ENCODE results near the gene SPOCK2.

Gene SPOCK2

DNA sequence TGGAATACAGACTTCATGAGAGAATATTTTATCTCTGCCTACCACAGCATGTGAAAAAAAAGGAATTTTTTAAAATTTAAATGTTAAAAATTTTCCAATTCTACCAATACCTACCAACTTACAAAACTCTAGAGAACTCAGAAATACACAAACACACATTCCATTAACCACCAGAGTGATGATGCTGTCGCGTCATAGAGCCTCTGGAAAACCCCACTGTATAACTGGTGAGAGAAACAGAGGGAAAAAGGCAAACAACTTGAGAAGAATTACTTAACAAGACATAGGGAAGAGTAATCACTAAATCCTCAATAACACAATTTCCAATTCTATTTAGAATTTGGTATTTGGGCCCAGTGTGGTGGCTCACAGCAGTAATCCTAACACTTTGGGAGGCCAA lies 6.2 kb upstream of the SPOCK2 start:
- TF ChIP-seq, protein P1, sequence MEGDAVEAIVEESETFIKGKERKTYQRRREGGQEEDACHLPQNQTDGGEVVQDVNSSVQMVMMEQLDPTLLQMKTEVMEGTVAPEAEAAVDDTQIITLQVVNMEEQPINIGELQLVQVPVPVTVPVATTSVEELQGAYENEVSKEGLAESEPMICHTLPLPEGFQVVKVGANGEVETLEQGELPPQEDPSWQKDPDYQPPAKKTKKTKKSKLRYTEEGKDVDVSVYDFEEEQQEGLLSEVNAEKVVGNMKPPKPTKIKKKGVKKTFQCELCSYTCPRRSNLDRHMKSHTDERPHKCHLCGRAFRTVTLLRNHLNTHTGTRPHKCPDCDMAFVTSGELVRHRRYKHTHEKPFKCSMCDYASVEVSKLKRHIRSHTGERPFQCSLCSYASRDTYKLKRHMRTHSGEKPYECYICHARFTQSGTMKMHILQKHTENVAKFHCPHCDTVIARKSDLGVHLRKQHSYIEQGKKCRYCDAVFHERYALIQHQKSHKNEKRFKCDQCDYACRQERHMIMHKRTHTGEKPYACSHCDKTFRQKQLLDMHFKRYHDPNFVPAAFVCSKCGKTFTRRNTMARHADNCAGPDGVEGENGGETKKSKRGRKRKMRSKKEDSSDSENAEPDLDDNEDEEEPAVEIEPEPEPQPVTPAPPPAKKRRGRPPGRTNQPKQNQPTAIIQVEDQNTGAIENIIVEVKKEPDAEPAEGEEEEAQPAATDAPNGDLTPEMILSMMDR (IDR thresholded peaks at IDR 0.05; ENCODE audit: low read depth, low read length): no peak
- no peak overlapping the region for H3K27ac ChIP-seq
- no peaks in the 10 kb centered on the region for H3K36me3 ChIP-seq
- no peaks in the 10 kb centered on the region for H3K9me3 ChIP-seq (ENCODE audit: severe bottlenecking)
- no peaks in the 10 kb centered on the region for H3K27me3 ChIP-seq (ENCODE audit: insufficient read depth, low read depth, severe bottlenecking)
- H3K4me3 ChIP-seq (ENCODE audit: low read depth, low read length): no peak overlapping the region
- DNase-seq: no peak

DNA sequence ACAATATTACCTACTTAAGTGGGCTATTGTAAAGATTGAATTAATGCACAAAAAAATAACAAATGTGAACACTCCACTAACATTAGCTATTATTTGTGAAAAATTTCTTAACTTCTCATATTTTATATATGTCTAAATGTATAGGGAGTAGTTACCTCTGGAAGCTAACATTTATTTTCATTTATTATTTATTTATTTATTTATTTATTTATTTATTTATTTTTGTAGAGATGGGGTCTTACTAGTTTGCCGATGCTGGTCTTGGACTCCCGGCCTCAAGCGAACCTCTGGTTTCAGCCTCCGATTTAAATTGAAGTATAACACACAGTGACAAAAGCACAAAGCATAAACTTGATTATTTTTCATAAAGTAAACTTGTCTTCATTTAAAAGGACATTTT lies 5.1 kb upstream of the SPOCK2 start:
- no peaks in the 10 kb centered on the region for H3K36me3 ChIP-seq

DNA sequence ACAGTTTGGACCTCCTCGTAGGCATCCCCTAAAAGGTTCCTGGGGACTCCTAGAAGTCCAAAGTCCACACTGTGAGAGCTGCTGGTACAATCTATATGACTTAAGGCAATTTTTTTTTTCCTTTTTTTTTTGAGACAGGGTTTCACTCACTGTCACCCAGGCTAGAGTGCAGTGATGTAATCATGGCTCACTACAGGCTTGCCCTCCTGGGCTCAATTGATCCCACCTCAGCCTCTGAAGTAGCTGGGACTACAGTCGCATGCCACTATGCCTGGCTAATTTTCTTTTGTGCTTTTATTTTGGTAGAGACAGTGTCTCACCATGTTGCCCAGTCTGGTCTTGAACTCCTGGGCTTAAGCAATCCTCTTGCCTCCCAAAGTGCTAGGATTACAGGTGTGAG lies 4.6 kb upstream of the SPOCK2 start:
- H3K36me3 ChIP-seq: no peaks in the 10 kb centered on the region
- TF ChIP-seq, protein P1 (IDR thresholded peaks at IDR 0.05; ENCODE audit: low read depth, low read length): no peak
- H3K4me3 ChIP-seq (ENCODE audit: low read depth, low read length): no peak overlapping the region
- no peaks in the 10 kb centered on the region for H3K9me3 ChIP-seq (ENCODE audit: severe bottlenecking)
- no peak overlapping the region for H3K27ac ChIP-seq
- H3K27me3 ChIP-seq (ENCODE audit: insufficient read depth, low read depth, severe bottlenecking): no peaks in the 10 kb centered on the region
- DNase-seq: no peak

More for the DNA sequence above, 5.1 kb upstream of the SPOCK2 start:
- Histone ChIP-seq H3K27ac (no peak overlapping the region), H3K9me3 (ENCODE audit: severe bottlenecking) (no peaks in the 10 kb centered on the region), H3K4me3 (ENCODE audit: low read depth, low read length) (no peak overlapping the region), H3K27me3 (ENCODE audit: insufficient read depth, low read depth, severe bottlenecking) (no peaks in the 10 kb centered on the region)
- no peak for DNase-seq
- TF ChIP-seq, protein P1 (IDR thresholded peaks at IDR 0.05; ENCODE audit: low read depth, low read length): no peak

DNA sequence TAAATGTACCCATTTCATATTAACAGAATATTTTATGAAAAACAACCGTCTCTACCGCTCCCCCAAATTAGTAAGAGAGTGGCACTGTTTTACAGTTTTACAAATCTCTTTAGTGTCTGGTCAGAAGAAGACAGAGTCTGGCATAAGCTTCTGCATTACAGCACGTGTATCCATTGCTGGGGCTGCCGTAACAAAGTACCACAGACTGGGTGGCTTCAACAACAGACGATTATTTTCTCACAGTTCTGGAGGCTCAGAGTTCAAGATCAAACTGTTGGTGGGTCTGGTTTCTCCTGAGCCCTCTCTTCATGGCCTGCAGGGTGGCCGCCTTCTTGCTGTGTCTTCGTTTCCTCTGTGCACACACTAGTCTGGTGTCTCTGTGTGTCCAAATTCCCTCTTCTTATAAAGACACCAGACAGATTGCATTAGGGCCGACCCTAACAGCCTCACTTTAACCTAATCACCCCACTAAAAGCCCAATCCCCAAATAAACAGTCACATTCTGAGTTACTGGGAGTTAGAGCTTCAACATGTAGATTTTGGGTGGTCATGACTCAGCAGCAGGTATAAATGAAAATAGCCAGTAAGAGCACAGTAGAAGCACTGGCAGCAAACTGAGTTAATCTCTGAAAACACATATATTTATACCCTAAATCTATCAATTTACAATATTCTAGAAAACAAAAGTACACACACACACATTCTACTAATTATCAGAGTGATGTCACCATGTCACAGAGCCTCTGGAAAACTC lies 4.0 kb upstream of the SPOCK2 start:
- Histone ChIP-seq H3K27me3 (ENCODE audit: insufficient read depth, low read depth, severe bottlenecking) (no peaks in the 10 kb centered on the region), H3K27ac (no peak overlapping the region), H3K36me3 (no peaks in the 10 kb centered on the region), H3K4me3 (ENCODE audit: low read depth, low read length) (no peak overlapping the region), H3K9me3 (ENCODE audit: severe bottlenecking) (no peaks in the 10 kb centered on the region)
- DNase-seq: no peak
- TF ChIP-seq, protein P1 (IDR thresholded peaks at IDR 0.05; ENCODE audit: low read depth, low read length): no peak

DNA sequence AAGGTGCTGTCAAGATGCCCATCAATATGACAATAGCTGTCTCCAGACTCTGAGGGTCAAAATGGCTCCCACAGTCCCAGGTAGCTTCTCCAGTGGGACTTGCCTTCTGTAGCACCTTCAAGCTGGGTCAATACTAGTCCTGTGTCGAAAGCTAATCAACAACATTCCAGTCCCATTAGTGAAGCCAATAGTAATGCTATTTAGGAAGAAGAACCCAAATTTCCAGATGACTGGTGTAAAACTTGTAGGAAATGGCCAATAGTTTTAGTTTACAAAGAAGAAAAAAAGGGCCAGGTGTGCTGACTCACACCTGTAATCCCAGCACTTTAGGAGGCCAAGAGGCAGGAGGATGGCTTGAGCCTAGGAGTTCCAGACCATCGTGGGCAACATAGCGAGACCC lies 2.0 kb upstream of the SPOCK2 start:
- no peak overlapping the region for H3K27ac ChIP-seq
- H3K36me3 ChIP-seq: no peaks in the 10 kb centered on the region
- DNase-seq: no peak
- TF ChIP-seq, protein P1 (IDR thresholded peaks at IDR 0.05; ENCODE audit: low read depth, low read length): no peak
- no peak overlapping the region for H3K4me3 ChIP-seq (ENCODE audit: low read depth, low read length)
- no peaks in the 10 kb centered on the region for H3K9me3 ChIP-seq (ENCODE audit: severe bottlenecking)
- H3K27me3 ChIP-seq (ENCODE audit: insufficient read depth, low read depth, severe bottlenecking): no peaks in the 10 kb centered on the region

DNA sequence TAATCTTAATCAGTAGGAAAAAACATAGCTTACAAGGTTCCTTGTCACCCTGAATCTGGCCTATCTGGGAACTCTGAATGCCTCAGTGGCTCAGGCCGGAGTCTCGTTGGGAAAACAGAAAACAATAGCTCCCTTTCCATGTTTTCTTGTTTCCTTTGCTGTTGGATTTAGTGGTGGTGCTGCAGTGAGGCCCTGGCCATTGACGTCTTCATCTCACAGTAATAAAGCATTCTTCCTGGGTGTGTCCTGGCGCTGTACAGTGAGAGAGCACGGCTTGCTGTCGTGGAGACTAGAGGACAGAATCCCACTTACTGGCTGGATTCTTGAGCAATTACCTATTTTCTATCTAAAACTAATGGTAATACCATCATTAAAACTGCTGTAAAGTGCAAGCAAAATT lies 1.3 kb upstream of the SPOCK2 start:
- Histone ChIP-seq H3K36me3 (no peaks in the 10 kb centered on the region), H3K9me3 (ENCODE audit: severe bottlenecking) (no peaks in the 10 kb centered on the region), H3K27me3 (ENCODE audit: insufficient read depth, low read depth, severe bottlenecking) (no peaks in the 10 kb centered on the region), H3K4me3 (ENCODE audit: low read depth, low read length) (no peak overlapping the region), H3K27ac (no peak overlapping the region)
- TF ChIP-seq, protein P1 (IDR thresholded peaks at IDR 0.05; ENCODE audit: low read depth, low read length): no peak
- no peak for DNase-seq

Measured in WERI-Rb-1 (cell line).